Keratinocyte (primary cell): ENCODE data around the gene FGF16.

Source experiments
- CTCF ChIP-seq, 3 experiments: IDR thresholded peaks in 1 of 3; conservative IDR thresholded peaks in 1 of 3; optimal IDR thresholded peaks in 1 of 3; 2 replicates in 2 of 3; 3 replicates in 1 of 3; pipeline versions ENCODE3 to v1.5.1; 2011; ENCODE audit warnings: low read length in 3 of 3, mild to moderate bottlenecking in 3 of 3, moderate library complexity in 2 of 3, control low read depth in 1 of 3, inconsistent platforms in 1 of 3; ENCODE audit not compliant: insufficient read depth in 2 of 3; ENCODE audit errors: extremely low read depth in 1 of 3
- EZH2 ChIP-seq: IDR thresholded peaks from one replicate; pipeline ENCODE4 v1.6.1; 2012; ENCODE audit warnings: inconsistent platforms, mild to moderate bottlenecking, low read length, moderate library complexity

GRCh38 chrX:77426811-77427210, 20.4 kb upstream of the FGF16 start:
- TF ChIP-seq CTCF (optimal IDR thresholded peaks at IDR 0.05 in 1 of 3, IDR thresholded peaks at IDR 0.05 in 1 of 3, conservative IDR thresholded peaks at IDR 0.05 in 1 of 3; ENCODE audit: extremely low read depth in 1 of 3, insufficient read depth in 2 of 3, low read length in 3 of 3) (no peak), EZH2 (no peak)
